Measurements from ENCODE around the gene HSF5.
"Not testable (repeated sequence)": the region's sequence is repeated elsewhere in the genome, so short reads cannot be mapped to it uniquely, and the experiment has no call there.

Gene HSF5

DNA sequence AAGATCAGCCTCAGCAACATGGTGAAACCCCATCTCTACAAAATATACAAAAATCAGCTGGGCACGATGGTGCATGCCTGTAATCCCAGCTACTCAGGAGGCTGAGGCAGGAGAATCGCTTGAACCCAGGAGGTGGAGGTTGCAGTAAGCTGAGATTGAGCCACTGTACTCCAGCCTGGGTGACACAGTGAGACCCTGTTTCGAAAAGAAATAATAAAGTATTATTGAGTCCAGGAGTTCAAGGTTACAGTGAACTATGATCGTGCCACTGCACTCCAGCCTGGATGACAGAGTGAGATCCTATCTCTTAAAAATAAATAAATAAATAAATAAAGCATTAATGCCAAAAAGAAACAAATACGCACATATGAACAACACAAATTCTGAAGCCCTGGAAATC, 6.4 kb downstream of the HSF5 start:
- DNase-seq (ENCODE audit: low spot score): not testable (repeated sequence)

DNA sequence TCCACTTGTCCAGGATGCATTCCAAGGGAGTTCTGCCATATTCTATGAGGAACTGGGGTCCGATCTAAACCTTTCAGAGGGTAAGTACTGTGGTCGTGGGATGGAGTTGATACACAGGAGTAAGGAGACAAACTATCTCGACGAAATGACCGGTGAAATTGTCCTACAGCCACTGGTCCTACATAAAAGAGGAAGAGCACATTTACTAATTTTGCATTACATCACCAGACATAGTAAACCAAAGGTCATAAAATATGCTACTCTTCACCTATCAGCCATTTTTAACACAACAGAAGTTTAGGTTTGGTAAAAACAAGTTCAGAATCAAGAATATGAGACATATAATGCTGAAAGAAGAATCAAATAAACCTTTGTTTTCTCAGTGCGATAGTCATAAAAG, 8.1 kb downstream of the HSF5 start:
- no peak for DNase-seq (ENCODE audit: low spot score)

GRCh38 chr17:58476812-58477211, 11.4 kb downstream of the HSF5 start:
- DNase-seq (ENCODE audit: low spot score): no peak

DNA sequence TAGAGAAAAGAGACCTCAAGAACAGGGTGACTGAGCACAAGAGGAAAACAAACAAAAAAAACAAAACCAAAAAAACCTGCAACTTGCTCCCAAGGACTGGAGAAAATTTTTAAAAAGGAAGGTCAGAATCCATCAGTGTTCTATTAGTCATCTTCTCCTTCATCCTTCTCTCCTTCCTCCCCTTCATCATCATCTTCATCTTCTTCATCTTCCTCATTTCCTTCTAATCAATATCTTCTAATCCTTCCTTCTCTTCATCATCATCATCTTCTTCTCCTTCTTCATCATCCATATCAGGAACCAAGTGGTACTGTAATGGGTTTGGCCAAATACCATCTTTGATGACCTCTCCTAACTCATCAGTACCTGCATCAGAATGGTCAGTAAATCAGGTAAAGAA, 12.2 kb downstream of the HSF5 start:
- DNase-seq (ENCODE audit: low spot score): no peak

GRCh38 chr17:58470356-58470755, 17.9 kb downstream of the HSF5 start:
- DNase-seq (ENCODE audit: low spot score): no peak

DNA sequence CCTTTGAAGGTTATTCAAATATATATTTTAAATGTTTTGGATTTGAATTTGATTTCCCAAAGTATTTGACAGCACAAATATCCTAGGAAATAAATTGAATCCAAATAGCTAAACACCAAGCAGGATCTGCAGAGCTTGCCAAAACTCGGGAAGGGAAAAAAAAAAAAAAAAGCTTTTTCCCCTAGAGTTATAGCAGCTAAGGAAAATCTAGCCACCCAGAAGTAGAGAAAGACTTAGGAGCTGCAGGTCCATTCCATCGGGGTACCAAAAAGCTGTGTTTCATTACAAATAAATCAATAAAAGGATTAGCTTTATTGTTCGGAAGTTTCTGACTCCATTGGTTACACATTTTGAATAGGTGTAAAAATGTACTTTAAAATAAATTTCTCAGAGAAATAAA, 19.3 kb downstream of the HSF5 start:
- DNase-seq (ENCODE audit: low spot score): no peak

DNA sequence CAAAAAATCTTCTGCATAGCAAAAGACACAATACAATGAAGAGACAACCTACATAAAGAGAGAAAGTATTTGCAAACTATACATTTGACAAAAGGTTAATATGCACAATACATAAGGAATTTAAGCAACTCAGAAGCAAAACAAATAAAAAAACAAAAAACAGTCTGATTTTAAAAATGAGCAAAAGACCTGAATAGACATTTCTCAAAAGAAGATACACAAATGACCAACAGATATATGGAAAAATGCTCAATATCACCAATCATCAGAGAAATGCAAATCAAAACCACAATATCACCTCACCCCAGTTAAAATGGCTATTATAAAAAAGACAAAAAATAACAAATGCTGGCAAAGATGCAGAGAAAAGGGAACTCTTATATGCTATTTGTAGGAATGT, 32.7 kb downstream of the HSF5 start:
- DNase-seq (ENCODE audit: low spot score): no peak

- no peak for DNase-seq (ENCODE audit: low spot score)
Observed at GRCh38 chr17:58452738-58453137, 35.5 kb downstream of the HSF5 start.

DNA sequence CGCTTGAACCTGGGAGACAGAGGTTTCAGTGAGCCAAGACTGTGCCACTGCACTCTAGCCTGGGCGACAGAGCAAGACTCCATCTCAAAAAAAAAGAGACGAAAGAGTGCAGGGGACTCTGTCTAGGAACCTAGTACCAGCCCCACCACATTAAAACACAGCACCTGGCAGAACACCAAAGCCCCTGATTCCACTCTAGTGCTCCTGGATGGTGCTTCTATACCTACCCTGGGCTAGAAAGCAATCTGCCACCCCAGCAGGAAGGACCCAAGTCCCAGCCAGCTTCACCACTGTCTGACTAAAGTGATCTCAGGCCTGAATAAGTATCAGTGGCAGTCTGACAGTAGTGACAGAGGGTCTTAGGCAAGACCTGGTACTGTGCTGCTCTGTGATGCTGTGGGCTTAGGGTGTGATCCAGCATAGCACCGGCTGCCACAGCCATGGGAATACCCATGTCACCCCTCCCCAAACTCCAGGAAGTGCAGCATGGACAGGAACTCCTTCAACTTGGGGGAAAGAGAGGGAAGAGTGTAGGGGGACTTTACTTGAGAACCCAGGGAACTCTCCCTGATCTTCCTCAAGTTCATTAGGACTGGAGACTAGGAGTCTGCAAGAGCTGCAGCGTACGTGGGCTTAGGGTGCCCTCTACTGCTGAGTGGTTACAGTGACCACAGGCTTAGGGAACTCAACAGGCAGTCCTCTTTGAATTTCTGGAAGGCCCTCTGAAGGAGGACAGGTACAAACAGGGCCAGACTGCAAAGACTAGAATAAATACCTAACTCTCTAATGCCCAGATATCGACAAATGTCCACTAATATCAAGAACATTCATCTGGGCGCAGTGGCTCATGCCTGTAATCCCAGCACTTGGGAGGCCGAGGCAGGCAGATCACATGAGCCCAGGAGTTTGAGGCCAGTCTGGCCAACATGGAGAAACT, 40.9 kb downstream of the HSF5 start:
- peak; percentile 66 for DNase-seq (ENCODE audit: low spot score)

GRCh38 chr17:58446086-58446485, 42.1 kb downstream of the HSF5 start:
- DNase-seq (ENCODE audit: low spot score): no peak

GRCh38 chr17:58436805-58437239, 51.4 kb downstream of the HSF5 start:
- DNase-seq (ENCODE audit: low spot score): no peak

DNA sequence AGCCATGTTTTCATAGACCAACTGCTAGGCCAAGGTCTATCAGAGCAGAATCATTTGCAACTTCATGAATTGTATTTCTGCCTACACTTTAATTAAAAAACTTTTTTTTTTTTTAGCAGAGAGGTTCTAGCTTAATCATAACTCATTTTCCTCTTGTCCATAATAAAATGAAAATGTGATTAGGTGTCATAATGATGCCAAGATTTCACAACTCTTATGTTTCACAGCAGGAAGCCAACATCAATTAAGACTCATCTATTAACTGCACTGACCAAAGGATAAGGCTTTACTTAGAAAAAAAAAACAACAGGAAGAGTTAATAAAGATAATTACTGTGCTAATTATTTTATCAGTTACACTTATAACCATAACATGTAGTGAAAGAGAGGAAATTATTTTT, 52.0 kb downstream of the HSF5 start:
- no peak for DNase-seq (ENCODE audit: low spot score)

DNA sequence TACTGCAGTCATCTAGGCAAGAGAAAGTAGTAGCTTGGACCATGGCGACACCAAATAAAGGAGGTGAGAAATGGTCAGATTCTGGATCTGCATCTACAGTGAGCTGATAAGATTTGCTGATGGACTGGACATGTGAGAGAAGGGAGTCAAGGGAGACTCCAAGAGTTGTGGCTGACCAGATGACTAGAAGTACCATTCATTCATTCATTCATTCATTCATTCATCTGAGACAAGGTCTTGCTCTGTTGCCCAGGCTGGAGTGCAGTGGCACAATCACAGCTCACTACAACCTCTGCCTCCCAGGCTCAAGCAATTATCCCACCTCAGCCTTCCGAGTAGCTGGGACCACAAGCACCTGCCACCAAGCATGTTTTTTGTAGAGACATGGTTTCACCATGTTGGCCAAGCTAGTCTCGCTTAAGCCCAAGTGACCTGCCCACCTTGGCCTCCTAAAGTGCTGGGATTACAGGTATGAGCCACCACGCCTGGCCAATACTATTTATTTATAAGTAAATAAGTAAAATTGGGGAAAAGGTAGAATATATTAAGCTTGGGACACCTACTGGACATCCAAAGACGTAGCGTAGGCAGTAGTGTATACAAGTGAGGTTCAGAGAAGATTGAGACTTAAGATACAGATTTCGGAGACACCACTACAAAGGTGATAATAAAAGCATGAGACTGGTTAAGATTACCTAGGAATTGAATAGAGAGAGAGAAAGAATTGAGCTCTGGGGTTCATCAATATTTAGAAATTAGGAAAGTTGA, 55.2 kb downstream of the HSF5 start:
- no peak for DNase-seq (ENCODE audit: low spot score)

DNA sequence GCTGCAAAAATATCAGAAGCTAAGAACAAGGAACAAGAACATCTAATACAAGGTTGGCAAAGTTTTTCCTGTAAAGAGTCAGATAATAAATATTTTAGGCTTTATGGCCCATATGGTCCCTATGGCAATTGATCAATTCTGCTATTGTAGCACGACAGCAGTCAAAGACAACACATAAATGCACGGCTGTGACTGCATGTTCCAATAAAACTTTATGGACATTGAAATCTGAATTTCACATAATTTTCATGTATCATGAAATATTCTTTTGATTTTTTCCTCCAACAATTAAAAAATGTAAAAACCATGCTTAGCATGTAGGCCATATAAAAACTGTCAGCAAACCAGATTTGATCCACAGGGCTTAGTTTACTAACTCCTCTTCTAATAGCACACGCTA, 60.4 kb downstream of the HSF5 start:
- DNase-seq (ENCODE audit: low spot score): no peak

- DNase-seq (ENCODE audit: low spot score): no peak
Observed at GRCh38 chr17:58421711-58422110, 66.5 kb downstream of the HSF5 start.

DNA sequence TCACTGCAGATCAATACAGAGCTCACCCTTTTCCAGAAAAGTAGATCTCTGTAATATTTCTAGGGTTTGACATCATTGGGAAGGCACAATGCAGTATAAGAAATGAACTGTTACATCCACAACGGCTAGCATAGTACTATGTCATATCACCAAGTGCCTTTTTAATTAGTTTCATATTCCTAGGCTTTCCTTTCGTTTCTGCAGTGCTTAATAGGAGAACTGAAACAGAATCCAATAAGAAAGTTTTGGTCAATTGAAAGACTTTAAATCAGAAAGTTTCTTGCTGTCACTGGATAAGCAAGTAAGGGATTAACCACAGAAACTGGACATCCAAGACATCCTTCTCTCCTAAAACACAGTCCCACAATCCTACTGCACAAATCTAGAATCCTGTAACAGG, 67.4 kb downstream of the HSF5 start:
- no peak for DNase-seq (ENCODE audit: low spot score)

- DNase-seq (ENCODE audit: low spot score): peak; percentile 87
Observed at GRCh38 chr17:58417300-58418092, 70.7 kb downstream of the HSF5 start, which contains the start of gene RNF43. RNF43 (minus strand) TSS chr17:58417534; CDS start chr17:58415577, 1,957 bp downstream.

GRCh38 chr17:58416937-58417299, 71.3 kb downstream of the HSF5 start:
- no peak for DNase-seq (ENCODE audit: low spot score)

- DNase-seq (ENCODE audit: low spot score): no peak
Observed at GRCh38 chr17:58416396-58416795, 71.8 kb downstream of the HSF5 start.

GRCh38 chr17:58415371-58416055, 72.7 kb downstream of the HSF5 start:
- DNase-seq (ENCODE audit: low spot score): no peak

- DNase-seq (ENCODE audit: low spot score): no peak
Observed at GRCh38 chr17:58414596-58414997, 73.6 kb downstream of the HSF5 start.

DNA sequence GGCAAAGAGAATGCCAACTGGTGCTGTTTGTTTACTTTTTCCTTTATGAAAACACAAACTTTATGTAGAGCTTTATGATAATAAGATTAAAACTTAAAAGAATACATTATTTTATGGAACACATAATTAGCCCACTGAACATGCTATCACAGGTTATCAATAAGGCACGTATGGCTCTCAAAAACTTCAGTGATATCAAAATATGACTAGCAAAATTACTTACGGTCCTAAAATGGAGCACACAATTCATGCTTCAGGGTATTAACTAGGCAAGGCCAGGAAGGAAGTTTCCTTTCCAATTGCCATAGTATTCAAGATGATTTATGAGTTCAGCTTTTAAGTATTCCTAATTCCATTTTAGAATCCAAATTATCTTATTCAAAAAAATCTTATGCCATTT, 74.5 kb downstream of the HSF5 start:
- no peak for DNase-seq (ENCODE audit: low spot score)
